GM21423 (cell line): Measurements from ENCODE around the gene SLC25A29.
A peak's percentile ranks its signal among the peaks of the same experiment; 100 is the strongest.
"Not testable (repeated sequence)": the region's sequence is repeated elsewhere in the genome, so short reads cannot be mapped to it uniquely, and the experiment has no call there.

Experiments
- ATAC-seq: cut with Tn5 transposase; IDR thresholded peaks from one replicate; pipeline ENCODE4 v1.9.1; 2021; ENCODE audit warnings: mild to moderate bottlenecking, moderate library complexity; ENCODE audit not compliant: unreplicated experiment

The SLC25A29 gene

GRCh38 chr14:100294213-100294962, 11.9 kb downstream of the SLC25A29 start:
- peak; percentile 42 for ATAC-seq

- ATAC-seq, result no peak
These were observed 12.6 kb downstream of the SLC25A29 start for GRCh38 chr14:100293497-100294212.

DNA sequence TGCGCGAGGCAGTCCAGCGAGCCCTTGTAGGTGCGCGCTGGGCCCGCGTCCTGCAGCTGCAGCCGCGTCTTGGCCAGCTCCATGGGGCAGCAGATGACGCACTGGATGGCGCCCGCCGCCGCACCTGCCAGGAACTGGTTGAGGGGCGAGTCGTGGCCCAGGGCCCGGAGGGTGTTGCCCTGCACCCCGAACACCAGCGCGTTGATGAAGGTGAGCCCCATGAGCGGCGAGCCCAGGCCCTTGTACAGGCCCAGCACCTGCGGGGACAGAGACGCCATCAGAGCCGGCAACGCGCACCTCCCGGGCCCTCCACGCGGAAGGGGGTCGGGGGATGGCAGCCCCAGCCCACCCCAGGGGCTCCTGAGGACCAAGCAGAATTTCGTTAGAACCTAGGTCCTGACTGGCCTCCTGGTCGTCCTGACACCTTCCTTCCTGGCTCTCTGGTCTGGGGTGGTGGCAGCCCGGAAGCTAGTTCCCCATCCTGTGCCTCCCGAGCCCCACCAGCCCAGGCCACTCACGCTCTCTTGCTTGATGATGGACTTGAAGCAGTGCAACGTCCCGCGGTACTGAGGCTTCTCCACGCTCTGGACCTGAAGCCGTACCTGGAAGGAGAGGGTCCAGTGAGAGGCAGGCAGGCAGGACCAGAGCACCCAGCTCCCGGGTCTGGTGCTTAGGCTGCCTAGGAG, 13.3 kb downstream of the SLC25A29 start:
- ATAC-seq, result no peak

GRCh38 chr14:100292301-100292775, 13.9 kb downstream of the SLC25A29 start:
- no peak for ATAC-seq

DNA sequence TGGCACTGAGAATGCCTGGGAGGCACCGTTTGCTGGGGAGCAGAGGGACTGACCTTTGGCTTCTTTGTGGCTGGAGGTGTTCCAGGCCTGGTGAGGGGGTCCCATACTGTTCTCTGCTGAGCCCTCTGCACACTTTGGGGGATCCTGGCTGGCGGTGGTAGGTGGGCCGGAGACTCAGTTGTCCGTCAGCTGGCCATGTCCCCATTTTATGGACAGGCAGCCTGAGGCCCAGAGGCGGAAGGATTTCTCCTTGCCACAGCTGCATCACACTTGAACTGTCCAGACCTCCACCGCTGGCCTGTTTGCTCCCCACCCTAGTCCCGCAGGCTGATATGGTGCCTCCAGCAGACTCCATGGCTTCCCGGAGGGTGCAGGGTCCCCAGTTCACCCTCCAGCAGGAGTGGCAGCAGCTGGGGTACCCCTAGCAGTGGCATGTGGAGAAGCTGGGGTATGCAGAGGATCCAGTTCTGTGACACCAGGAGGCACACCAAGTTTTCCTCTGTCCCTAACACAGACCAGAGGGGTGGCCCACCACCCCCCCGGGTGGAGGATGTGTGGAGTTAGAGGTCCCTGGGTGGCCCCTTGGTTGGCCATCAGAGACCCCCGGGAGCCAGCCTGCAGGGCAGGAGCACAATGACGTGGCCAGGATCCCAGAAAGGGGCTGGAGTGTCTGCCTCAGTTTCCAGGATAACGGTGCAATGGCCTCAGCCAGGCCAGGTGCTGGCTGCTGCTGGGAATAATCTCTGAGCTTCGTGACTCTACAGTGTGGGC, 14.8 kb downstream of the SLC25A29 start:
- no peak for ATAC-seq

DNA sequence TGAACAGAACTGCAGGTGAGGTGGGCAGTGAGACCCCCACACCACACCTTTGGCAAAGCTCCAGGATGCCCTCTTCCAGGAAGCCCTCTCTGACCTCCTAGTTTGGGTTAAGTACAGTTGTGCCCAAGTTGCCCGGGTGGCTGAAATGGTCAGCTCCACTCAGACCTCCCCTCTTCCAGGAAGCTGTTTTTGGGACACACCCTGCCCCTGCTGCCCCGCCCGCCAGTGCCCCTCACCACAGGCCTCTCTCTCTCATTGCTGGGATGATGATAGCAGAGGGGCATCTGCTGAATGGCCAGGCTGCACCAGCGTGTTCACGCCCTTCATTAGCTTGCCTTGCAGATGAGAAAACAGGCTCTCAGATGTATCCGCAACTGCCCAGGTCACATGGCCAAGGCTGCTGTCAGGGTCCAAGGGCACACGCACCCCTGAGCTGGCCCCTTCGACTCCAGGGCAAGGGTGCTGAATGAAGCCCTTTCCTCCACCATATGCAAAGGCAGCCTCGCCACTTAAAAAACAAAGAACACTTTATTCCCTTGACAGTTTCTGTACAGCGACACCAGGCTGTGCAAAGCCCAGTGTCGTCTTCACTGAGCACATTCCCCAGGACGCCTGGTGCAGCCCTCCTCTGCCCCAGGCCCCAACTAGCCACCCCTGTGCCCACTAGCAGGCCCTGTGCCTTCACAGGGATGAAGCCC, 15.5 kb downstream of the SLC25A29 start:
- ATAC-seq, result no peak

GRCh38 chr14:100289916-100290606, 16.2 kb downstream of the SLC25A29 start:
- ATAC-seq, result no peak

DNA sequence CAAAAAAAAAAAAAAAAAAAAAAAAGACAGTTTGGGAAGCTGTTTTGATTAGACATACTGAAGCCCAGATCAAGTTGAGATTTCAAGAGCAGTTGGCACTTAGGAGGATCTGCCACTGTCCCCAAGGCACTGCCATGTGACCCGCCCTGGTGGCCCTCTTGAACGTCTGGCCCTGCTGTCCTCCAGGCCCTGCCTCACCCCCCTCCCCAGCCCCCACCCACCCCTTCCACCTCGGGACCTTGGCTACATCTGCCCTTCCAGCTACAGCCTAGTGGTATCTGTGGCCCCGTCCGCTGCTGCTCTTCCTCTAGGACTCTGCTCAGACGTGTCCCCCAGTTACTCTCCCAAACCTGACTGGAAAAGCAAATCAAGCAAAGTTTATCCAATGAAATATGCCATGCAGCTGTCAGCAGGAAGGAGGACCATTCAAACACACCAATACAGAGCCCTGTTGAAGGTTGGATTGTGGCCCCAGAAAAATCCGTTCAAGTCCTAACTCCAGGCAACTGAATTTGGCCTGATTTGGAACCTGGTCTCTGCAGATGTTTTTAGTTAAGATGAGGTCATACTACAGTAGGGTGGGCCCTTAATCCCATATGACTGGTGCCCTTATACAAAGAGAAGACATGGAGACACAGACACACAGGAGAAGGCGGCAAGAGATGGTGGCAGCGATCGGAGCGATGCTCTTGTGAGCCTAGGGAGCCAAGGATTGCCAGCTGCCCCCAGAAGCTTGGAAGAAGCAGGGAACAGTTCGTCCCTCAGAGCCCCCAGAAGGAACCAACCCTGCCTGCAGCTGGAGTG, 17.7 kb downstream of the SLC25A29 start:
- ATAC-seq, result no peak

GRCh38 chr14:100287998-100288295, 18.3 kb downstream of the SLC25A29 start:
- not testable (repeated sequence) for ATAC-seq

GRCh38 chr14:100287202-100287997, 18.8 kb downstream of the SLC25A29 start:
- no peak for ATAC-seq

- ATAC-seq, result no peak
These were observed 19.6 kb downstream of the SLC25A29 start for GRCh38 chr14:100286484-100287191.

DNA sequence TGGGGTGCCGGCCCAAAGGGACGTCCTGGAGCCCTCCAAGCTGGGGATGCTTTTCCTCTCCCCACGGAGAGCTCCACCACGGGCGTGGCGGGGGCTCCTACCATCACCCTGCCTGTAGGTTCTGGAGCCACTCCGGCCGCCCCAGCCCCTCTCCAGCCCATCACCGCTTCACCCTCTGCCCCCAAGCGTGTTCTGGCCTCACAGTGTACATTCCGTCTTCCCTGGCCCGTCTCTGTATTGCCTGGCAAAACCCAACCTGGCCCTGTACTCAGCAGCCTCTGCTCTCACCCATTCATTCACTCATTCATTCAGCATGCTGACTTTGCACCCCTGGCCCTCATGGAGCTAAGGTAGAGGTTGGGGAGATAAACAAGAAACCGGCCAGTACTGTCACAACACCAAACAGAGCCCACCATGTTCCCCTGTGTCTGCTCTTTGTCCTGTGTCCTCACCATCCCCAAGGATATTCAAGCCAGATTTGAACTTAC, 20.3 kb downstream of the SLC25A29 start:
- ATAC-seq, result no peak

- peak; percentile 86 for ATAC-seq
These were observed 21.0 kb downstream of the SLC25A29 start for GRCh38 chr14:100285021-100285912.

DNA sequence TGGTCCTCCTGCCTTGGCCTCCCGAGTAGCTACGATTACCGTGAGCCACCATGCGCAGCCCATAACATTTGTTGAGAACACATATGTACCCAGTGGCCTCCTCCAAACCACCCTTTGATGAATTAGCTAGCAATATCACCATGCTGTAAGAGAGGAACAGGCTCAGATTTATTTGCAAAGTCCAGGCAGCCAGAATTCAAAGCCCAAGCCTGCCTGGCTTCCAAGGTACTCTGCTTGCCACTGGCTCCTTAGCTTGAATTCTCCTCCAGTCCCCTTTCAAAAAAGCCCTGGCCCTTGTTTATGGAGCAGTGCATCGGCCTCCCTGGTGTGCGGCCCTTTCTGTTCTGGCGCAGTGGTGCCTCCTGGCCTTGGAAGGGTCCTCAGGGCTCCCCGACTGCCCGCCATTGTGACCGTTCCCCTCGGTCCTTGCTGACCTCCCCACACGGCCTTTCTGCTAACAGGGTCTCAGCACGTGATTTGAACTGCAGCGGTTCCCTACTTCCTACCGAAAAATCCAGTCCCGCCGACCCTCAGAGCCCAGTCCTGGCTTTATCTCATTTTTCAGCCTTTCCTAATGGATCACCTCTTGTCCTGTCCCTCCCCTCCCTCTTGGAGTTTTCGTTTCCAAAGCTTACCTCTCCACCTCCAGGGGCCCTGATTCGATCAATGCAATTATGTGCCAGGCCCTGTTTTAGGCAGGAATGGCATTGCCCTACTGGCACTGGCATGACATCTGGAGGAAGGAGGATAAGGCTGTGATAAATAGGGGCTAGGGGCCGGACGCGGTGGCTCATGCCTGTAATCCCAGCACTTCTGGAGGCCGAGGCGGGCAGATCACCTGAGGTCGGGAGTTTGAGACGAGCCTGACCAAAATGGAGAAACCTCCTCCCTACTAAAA, 22.0 kb downstream of the SLC25A29 start:
- no peak for ATAC-seq

DNA sequence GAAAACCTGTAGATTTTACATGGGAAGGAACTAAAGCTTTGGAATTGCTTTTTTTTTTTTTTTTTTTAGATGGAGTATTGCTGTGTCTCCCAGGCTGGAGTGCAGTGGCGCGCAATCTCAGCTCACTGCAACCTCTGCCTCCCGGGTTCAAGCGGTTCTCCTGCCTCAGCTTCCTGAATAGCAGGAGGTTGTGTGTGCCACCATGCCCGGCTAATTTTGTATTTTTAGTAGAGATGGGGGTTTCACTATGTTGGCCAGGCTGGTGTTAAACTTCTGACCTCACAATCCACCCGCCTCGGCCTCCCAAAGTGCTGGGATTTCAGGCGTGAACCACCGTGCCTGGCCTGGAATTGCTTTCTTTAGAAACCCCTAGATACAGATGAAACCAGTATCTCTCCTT, 22.8 kb downstream of the SLC25A29 start:
- not testable (repeated sequence) for ATAC-seq
